Upper lobe of right lung (tissue), 1 donor: Measurements from ENCODE around the gene PTPRM. TPM values are rescaled to one million over a fixed set of nuclear protein-coding genes. Genes with fewer than 3 reads are reported as not detected.

Source experiments
- ATAC-seq: fragments of 200-7000 bp; cut with Tn5 transposase; one replicate; pipeline ENCODE4 v1.9.1; 2020; ENCODE audit warnings: mild to moderate bottlenecking, moderate library complexity
- DNase-seq: peaks from one replicate; pipeline ENCODE4 v3.0.0-alpha.2; 2020
- H3K27ac ChIP-seq: fragments of 200-600 bp; one replicate; pipeline ENCODE4 v1.8.0; 2022
- H3K27me3 ChIP-seq: fragments of 200-600 bp; one replicate; pipeline ENCODE4 v1.8.0; 2022; ENCODE audit warnings: mild to moderate bottlenecking
- H3K36me3 ChIP-seq: fragments of 200-600 bp; one replicate; pipeline ENCODE4 v1.8.0; 2022
- H3K4me1 ChIP-seq: fragments of 200-600 bp; one replicate; pipeline ENCODE4 v1.8.0; 2022
- H3K4me3 ChIP-seq: fragments of 200-600 bp; one replicate; pipeline ENCODE4 v1.8.0; 2022; ENCODE audit warnings: mild to moderate bottlenecking
- H3K9me3 ChIP-seq: fragments of 200-600 bp; one replicate; pipeline ENCODE4 v1.8.0; 2022
- intact Hi-C: fragments of 100-400 bp; cut with DNase I; formaldehyde crosslinking; loops from one replicate; pipeline ENCODE4 v1.11.0; 2022
- total RNA-seq: library from RNA; stranded (reverse); fragmentation: NEBNext Ultra II Directional; extraction: Animal tissue kit (Norgen Biotek cat#: 25700); gene quantifications from one replicate; pipeline ENCODE4 v1.2.1, GENCODE V29; 2021
- TF ChIP-seq, protein P1 (sequence below): fragments of 200-600 bp; IDR thresholded peaks from one replicate; pipeline ENCODE4 v1.8.0; 2022; ENCODE audit warnings: antibody characterized with exemption
- donor health status: DM: no; HTN: yes; CAD: no; lungs with severe emphysema.

Gene PTPRM
- total RNA-seq, 1 donor from 2014 or later: 99.3 TPM

DNA sequence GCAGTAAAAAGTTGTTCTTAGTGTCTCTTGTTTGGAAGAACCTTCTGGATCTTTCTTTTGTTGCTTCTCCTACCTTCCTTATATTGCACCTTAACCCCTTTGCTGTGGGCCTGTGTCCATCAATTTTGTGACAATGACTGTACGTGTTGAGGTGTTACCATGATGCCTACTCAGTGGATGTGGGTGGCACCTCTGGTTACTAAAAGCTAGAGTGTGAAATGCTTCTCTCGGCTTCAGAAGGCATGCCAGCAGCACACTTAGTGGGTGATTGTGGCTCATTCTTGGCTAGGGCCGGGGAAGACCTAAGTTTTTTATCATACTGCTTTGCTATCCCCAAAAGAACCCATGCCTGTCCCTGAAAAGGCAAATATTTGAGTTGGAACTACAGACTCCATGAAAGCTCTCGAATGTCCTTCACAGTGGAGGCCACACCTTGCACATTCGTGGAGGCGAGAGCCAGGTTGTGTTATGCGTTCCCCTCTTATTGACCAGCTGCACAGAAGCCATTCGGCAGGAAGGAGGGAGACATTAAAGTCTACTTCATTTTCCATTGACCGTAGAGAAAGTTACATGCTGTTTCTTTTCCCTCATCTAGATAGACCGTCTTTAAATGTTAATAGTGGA lies 528.9 kb downstream of the PTPRM start:
- ATAC-seq (peak; percentile 91), DNase-seq (no peak)
- no peak overlapping the region for H3K4me3 ChIP-seq
- H3K9me3 ChIP-seq: no peaks in the 10 kb centered on the region
- peaks cover 4% of the 10 kb centered on the region for H3K4me1 ChIP-seq
- H3K36me3 ChIP-seq: no peaks in the 10 kb centered on the region
- TF ChIP-seq, protein P1, sequence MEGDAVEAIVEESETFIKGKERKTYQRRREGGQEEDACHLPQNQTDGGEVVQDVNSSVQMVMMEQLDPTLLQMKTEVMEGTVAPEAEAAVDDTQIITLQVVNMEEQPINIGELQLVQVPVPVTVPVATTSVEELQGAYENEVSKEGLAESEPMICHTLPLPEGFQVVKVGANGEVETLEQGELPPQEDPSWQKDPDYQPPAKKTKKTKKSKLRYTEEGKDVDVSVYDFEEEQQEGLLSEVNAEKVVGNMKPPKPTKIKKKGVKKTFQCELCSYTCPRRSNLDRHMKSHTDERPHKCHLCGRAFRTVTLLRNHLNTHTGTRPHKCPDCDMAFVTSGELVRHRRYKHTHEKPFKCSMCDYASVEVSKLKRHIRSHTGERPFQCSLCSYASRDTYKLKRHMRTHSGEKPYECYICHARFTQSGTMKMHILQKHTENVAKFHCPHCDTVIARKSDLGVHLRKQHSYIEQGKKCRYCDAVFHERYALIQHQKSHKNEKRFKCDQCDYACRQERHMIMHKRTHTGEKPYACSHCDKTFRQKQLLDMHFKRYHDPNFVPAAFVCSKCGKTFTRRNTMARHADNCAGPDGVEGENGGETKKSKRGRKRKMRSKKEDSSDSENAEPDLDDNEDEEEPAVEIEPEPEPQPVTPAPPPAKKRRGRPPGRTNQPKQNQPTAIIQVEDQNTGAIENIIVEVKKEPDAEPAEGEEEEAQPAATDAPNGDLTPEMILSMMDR: no peak
- H3K27me3 ChIP-seq: no peaks in the 10 kb centered on the region
- no peak overlapping the region for H3K27ac ChIP-seq
- intact Hi-C loops: no loop called here

DNA sequence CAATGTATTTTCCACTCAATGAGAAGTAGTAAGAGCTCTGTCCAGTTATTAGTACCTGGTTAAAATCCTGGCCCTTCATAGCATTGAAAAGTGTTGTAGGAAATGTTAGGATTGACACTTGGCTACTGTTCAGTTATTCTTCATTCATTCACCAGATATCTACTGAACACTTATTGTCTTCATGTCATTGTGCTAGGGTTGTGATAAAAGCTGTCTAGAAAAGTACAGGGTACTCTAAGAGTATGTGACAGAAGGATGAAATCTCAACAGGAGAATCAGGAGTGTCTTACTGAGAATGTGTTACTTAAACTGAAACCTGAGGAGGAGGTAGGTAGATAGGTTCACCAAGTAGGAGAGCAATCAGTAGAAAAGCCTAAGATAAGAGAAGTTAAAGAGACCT lies 530.3 kb downstream of the PTPRM start:
- no peaks in the 10 kb centered on the region for H3K27me3 ChIP-seq
- peaks cover 4% of the 10 kb centered on the region for H3K36me3 ChIP-seq
- no peak overlapping the region for H3K4me3 ChIP-seq
- no peaks in the 10 kb centered on the region for H3K9me3 ChIP-seq
- ATAC-seq (no peak), DNase-seq (no peak)
- peaks cover 4% of the 10 kb centered on the region for H3K4me1 ChIP-seq
- intact Hi-C loops: no loop called here
- H3K27ac ChIP-seq: no peak overlapping the region
- TF ChIP-seq, protein P1: no peak

DNA sequence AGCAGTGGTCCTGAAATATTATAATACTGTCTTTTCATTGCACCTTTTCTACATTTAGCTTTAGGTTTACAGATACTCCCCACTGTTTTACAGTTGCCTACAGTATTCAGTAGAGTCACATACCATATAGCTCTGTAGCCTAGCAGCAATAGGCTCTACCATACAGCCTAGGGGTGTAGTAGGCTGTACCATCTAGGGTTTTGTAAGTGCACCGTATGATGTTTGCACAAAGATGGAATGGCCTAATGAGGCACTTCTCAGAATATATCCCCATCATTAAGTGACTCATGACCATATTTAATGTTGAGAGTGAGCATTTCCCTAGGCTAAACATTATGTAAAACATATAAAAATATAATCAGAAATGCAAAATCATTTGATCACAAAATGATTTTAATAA lies 530.8 kb downstream of the PTPRM start:
- intact Hi-C loops: no loop called here
- peaks cover 9% of the 10 kb centered on the region for H3K36me3 ChIP-seq
- H3K9me3 ChIP-seq: no peaks in the 10 kb centered on the region
- no peak overlapping the region for H3K4me3 ChIP-seq
- H3K27ac ChIP-seq: no peak overlapping the region
- H3K4me1 ChIP-seq: peaks cover 4% of the 10 kb centered on the region
- no peak for ATAC-seq
- DNase-seq: no peak
- H3K27me3 ChIP-seq: no peaks in the 10 kb centered on the region
- TF ChIP-seq, protein P1: no peak

DNA sequence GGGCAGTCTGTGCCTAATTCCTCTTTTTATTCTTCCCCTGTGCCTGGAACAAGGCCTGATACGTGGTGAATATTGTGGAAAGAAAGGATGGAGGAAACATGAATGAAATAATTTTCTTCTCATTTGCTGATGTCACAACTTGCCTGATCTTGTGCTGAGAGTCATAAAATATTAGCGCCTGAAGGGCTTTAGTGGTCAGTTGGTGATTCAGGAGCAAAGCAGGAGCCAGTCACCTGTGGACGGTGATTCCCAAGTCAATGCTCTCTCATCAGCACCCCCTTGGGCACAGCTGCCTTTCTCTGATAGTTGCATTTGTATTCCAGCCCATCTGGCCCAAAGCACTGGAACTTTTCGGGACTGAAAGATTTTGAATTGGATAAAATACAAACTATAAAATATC lies 539.5 kb downstream of the PTPRM start:
- H3K4me1 ChIP-seq: no peaks in the 10 kb centered on the region
- no peak for DNase-seq
- H3K9me3 ChIP-seq: no peaks in the 10 kb centered on the region
- peaks cover 10% of the 10 kb centered on the region for H3K36me3 ChIP-seq
- intact Hi-C loops: no loop called here
- ATAC-seq: no peak
- H3K4me3 ChIP-seq: no peak overlapping the region
- H3K27me3 ChIP-seq: no peaks in the 10 kb centered on the region
- no peak overlapping the region for H3K27ac ChIP-seq
- TF ChIP-seq, protein P1: no peak

DNA sequence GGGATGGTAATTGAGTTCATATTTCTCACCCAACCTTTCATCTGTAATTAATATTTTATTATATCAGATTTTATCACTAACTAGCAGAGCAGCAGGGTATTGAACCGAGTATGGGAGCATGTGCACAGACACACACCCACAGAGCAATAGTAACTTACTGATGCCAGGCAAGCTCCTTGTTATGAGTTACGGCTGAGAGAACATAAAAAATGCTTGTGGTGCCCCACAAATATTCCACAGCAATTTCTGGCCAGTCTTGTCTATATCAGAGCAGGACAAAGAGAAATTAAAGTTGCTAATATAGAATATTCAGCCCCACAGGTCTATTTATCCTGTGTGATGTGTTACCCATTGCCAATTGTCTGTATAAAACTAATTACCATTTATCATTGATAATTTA lies 540.3 kb downstream of the PTPRM start:
- intact Hi-C loops: no loop called here
- Histone ChIP-seq H3K27me3 (no peaks in the 10 kb centered on the region), H3K36me3 (peaks cover 6% of the 10 kb centered on the region), H3K4me3 (no peak overlapping the region), H3K9me3 (no peaks in the 10 kb centered on the region), H3K27ac (no peak overlapping the region), H3K4me1 (no peaks in the 10 kb centered on the region)
- TF ChIP-seq, protein P1: no peak
- DNase-seq: no peak
- no peak for ATAC-seq

DNA sequence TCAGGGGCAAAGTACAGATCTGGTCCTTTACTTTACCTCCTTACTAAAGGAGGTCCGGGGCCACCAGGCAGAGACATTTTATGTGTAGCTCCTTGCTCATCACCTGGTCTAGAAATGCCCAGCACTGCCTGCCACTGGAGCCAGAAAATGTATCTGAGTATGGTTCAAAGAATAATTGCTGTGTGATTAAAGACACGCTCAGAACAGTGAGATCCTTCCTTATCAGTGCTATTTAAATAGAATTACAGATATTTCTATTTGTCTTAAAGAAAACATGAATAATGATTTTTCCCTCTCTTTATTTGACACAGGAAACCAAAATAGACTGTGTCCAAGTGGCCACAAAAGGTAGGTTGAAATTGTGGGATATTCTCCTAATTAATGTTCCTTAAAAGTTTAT lies 547.4 kb downstream of the PTPRM start:
- Histone ChIP-seq H3K36me3 (peaks cover 8% of the 10 kb centered on the region), H3K4me3 (no peak overlapping the region), H3K4me1 (no peaks in the 10 kb centered on the region), H3K27me3 (no peaks in the 10 kb centered on the region), H3K9me3 (no peaks in the 10 kb centered on the region), H3K27ac (no peak overlapping the region)
- TF ChIP-seq, protein P1: no peak
- ATAC-seq: no peak
- intact Hi-C loops: no loop called here
- DNase-seq: no peak
